GM18526 (cell line): ENCODE data around the gene MARCO.

ENCODE experiments used
- POLR2A ChIP-seq: IDR thresholded peaks from 3 replicates; pipeline ENCODE4 v1.6.1; 2011; ENCODE audit not compliant: insufficient read length; ENCODE audit errors: extremely low read depth

MARCO gene

DNA sequence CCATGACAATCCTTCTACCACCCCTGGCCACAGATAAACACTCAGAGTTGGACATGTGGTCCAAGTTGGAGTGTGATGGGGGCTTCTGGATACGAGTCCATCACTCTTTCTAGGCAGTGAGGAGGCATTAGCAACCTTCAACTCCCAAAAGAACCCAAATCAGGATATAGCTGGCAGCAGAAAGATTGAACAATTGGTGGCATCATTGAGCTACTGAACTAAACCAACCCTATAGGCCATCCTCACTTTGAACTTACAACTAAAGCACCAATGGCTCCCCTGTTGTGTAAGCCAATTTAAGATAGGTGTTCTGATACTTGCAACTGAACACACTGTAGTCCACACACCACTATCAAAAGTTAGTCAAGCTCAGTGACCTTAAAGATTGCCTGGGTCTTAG, 24.0 kb upstream of the MARCO start:
- no peak for TF ChIP-seq POLR2A

DNA sequence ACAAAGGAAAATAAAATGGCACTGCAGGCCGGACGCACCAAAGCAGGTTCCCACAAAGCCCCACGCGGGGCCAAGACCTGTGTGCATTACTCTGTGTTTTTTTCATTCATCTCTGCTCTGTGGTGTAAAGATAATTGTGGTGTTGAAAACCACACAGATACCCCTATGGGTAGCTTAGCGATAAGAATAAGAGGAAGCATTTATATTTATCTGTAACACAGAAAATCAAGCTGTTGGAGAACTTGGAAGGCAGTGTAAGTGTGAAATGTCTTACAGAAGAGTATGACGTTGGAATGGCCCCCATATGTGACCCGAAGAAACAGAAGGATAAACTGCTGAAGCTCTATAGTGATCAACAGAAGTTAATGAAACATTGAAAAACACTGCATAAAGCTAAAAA, 20.3 kb upstream of the MARCO start:
- no peak for TF ChIP-seq POLR2A

DNA sequence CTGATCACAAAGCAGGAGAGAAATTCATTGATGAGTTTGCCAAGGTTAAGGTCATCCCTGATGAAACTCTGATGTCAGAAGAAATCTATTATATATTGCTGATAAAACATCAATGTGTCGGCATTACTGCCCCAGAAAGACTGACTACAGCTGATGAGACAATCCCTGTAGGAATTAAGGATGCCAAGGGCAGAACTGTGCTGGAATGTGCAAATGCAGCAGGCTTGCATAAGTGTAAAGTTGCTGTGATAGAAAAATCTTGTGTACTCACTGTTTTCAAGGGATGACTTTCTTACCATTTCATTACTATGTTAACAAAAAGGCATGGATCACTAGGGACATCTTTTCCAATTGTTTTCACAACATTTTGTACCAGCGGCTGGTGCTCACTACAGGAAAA, 19.7 kb upstream of the MARCO start:
- no peak for TF ChIP-seq POLR2A

DNA sequence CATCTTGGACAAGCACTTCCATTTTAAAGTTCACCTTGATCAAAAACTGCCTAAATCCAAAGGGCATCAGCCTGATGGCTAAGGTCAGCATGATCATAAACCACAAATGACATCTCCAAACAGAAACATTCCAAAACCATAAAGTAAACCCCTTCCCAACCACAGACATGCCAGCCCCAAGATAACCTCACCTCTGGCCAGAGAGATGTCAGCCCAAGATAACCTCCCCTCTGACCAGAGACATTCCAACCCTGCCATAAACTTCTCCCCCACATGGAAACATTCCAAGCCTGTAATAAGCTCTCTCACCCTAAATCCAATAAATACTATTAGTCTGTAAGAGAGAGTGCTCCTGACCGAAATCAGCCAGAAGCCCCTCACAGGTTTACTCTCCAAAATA, 18.6 kb upstream of the MARCO start:
- TF ChIP-seq POLR2A = no peak

DNA sequence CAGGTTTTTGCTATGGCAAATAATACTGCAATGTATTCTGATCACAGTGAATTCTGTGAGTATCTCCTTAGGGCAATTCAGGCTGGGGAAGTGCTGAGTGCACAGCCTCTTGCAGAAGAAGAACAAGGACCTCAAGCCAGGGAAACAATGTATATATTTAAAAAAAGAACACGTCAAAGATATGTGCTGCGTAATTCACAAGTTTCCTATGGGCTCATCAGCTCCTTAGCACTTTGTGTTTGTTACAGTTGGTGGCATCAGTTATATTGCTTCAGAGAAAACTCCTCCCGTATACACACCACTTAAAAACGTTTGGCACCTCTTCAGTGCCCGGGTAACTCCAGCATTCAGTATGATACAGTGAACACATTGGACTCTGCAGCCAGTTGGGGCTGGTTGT, 16.5 kb upstream of the MARCO start:
- no peak for TF ChIP-seq POLR2A

- no peak for TF ChIP-seq POLR2A
Measured at GRCh38 chr2:118925981-118926380, 16.0 kb upstream of the MARCO start.

DNA sequence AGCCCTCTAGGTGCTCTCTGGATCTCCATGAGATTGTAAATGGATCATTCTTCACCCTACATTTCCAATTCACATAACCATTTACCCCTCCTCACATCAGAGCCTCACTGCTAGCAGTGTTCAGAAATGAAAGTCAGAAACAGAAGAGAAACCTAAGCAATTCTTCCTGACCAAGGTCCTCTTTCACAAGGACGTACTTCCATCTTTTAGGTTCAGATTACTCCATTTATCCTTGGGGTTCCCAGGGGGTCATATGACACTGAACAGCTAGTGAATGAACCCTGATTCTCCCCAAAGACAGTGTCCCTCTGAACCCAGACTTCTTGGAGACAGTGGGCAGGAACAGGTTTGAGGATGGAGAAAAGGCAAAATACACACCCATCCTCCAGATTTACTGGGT, 12.9 kb upstream of the MARCO start:
- TF ChIP-seq POLR2A = no peak

- no peak for TF ChIP-seq POLR2A
Measured at GRCh38 chr2:118932949-118933348, 9.0 kb upstream of the MARCO start.

- TF ChIP-seq POLR2A = no peak
Measured at GRCh38 chr2:118936306-118936705, 5.7 kb upstream of the MARCO start.

- no peak for TF ChIP-seq POLR2A
Measured at GRCh38 chr2:118936936-118937335, 5.1 kb upstream of the MARCO start.

- no peak for TF ChIP-seq POLR2A
Measured at GRCh38 chr2:118937817-118938216, 4.2 kb upstream of the MARCO start.

DNA sequence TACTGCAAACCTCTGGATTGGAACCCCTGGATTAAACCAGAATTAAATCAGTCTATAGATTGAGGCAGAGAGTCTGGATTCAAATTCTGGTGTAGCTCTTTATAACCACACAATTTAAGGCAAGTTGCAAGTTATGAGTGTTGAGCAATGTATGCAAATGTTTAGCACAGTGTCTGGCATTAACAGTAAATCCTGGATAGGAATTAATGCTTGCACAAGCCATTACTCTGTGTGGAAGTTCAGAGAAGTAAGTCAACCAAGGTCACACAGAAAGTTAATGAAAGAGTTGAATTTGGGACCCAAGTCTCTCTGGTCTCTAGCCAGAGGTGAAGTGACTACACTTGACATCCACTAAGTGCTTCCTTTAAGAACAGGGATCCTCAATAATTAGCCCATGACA, 2.0 kb upstream of the MARCO start:
- no peak for TF ChIP-seq POLR2A

- TF ChIP-seq POLR2A = no peak
Measured at GRCh38 chr2:118940486-118941120, 1.4 kb upstream of the MARCO start.

DNA sequence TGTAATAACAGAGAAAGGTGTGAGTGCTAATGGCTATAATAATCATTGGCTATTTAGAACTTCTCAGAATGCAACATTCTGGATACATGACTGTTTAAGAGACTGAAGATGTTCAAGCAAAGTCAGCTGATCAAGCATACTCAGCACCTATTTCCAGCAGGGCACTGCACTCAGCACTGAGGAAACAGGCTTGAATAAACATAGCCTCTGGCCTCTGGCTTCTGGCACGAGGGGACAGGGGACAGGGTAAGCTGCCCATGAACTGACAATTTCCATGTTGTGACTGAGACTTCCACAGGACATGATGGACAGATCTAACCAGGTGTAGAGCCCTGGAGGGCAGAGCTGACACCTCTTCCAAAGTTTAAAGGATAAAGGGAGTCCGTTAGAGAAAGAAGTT, 1.3 kb downstream of the MARCO start:
- no peak for TF ChIP-seq POLR2A

GRCh38 chr2:118945881-118946280, 3.9 kb downstream of the MARCO start:
- TF ChIP-seq POLR2A = no peak

DNA sequence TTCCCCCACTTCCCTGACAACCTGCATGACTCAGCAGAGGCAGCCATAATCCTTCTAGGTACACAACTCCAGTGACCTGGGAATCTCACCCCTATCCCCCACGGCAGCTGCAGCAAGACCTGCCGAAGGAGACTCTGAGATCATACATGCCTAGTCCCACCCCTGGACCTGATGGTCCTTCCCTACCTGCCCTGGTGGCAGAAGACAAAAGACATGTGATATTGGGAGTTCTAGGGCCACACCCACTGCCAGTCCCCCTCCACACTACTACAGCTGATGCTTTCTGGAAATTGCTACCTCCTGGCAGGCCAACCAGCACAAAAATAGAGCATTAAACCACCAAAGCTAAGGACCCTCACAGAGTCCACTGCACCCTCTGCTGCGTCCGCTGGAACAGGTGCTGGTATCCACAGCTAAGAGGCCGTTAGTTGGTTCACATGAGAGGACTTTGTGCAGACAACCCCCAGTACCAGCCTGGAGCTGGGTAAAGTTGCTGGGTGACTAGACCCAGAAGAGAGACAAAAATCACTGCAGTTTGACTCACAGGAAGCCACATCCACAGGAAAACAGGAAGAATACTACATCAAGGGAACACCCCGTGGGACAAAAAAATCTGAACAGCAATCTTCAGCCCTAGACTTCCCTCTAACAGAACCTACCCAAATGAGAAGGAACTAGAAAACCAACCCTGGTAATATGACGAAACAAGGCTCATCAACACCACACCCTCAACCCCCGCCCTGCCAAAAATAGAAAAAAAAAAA, 12.5 kb downstream of the MARCO start:
- TF ChIP-seq POLR2A = no peak

DNA sequence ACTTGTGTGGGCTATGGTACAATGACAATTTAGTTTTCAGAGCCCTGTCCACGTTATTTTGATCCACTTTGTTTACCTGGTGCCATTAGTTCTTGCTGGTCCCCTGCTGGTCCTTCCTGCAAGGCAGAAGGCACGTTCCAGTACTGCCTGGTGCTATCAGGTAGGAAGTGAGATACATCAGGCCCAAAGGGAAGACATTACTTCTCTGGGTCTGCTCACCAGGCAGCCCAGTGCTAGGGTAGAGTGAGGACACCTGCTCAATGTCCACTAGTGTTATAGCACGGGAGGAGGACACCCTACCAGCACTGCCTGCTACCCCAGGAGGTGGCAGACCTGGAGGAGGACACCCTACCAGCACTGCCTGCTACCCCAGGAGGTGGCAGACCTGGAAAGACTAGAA, 23.7 kb downstream of the MARCO start:
- TF ChIP-seq POLR2A = no peak

GRCh38 chr2:118967124-118967880, 25.3 kb downstream of the MARCO start:
- TF ChIP-seq POLR2A = no peak
